Hematopoietic multipotent progenitor cell treated with erythropoietin and hydrocortisone succinate and interleukin-3 and kit ligand, for 15 days (in vitro differentiated cells): ENCODE data around the gene ACOT8.
A peak's percentile ranks its signal among the peaks of the same experiment; 100 is the strongest.
"Not testable (repeated sequence)": the region's sequence is repeated elsewhere in the genome, so short reads cannot be mapped to it uniquely, and the experiment has no call there.

ENCODE experiments used
- DNase-seq: peaks from one replicate; pipeline ENCODE4 v3.0.0-alpha.2; 2015; ENCODE audit warnings: low spot score

The ACOT8 gene

DNA sequence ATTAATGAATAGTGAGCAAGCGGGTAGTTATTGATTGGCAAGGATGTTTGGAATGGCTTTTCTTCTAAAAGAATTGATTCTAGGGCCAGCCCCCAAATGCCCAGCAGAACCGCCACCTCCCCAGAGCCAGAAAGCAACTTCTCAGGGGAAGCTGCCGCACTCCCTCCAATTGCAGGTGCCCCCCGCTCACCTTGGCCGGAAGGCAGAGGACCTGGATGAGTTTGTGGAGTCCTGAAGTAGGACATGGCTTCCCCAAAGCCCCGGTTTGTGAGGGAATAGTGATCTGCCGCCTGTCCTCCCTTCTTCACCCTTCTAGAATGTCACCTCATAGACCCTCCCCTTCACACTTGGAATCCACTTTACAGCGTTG, 30.1 kb upstream of the ACOT8 start, which contains the start of gene SPATA25:
SPATA25 (minus strand) TSS at position 277 of the 370 bp plus-strand sequence; CDS start at position 245, 32 bp downstream.
- DNase-seq, result no peak

DNA sequence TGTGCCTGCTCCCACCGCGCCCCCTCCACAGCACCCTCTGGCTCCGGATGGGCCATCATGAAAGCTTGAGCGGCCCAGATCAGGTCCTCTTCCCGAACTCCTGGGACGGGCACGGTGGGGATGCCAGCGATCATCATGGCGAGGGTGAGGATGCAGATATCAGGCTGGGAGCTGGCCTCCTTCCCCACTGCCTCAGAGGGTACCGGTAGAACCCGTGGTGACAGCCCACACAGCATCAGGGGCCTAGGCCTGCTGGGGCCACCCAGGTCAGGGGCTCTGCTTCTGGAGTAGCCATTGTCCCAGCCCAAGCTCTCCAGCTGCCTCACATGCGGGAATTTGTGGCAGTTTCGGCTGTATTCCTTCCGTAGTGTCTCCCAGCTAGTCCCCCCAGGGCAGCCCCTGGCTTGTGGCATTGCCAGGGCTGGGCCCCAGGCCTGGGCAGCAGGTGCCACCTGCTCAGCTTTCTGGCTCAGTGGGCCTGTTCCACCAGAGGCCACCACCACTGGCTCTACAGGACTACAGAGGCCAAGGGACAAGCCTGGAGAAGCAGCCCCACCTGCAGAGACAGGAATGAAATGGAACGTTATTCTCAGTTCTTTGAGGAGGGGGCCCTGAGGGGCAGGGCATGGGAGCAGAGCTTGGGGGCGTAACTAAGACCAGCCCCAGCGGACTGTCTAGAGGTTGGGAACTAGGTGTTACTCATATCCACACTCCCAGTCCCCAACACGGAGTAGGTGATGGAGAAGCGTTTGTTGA, 29.6 kb upstream of the ACOT8 start:
- DNase-seq, result no peak

DNA sequence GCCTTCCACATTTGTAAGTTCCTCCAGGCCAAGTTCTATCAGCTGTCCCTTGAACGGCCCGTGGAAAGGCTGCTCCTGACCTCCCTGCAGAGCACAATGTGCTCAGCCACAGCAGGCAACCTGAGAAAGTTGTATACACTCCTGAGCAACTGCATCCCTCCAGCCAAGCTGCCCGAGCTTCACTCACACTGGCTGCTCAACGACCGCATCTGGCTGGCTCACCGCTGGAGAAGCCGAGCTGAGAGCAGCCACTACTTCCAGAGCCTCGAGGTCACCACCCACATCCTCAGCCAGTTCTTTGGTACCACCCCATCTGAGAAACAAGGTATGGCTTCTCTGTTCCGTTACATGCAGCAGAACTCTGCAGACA, 25.9 kb upstream of the ACOT8 start:
- DNase-seq, result no peak

DNA sequence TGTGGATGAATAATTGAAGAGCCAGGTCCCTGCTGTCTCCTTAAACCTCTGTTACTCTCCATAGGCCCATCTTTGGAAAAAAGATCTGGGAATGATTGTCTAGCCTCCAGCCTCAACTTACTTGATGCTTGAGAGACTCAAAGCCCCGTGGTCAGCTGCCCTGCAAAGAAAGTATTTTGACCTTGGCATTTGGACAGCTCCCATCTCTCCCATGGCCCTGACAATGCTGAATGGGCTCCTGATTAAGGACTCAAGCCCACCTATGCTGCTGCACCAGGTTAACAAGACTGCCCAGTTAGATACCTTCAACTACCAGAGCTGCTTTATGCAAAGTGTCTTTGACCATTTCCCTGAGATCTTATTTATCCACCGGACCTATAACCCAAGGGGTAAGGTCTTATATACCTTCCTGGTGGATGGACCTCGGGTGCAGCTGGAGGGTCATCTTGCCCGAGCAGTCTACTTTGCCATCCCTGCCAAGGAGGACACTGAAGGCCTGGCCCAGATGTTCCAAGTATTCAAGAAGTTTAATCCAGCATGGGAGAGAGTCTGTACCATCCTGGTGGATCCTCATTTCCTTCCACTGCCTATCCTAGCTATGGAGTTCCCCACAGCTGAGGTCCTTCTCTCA, 25.4 kb upstream of the ACOT8 start:
- no peak for DNase-seq

GRCh38 chr20:45880988-45881788, 24.0 kb upstream of the ACOT8 start, which contains the start of gene ZSWIM1:
Gene ZSWIM1, plus strand, starts transcription at chr20:45881227. Its CDS starts 1,366 bp downstream, at chr20:45882593.
- DNase-seq, result peak; percentile 100

GRCh38 chr20:45878076-45878761, 21.0 kb upstream of the ACOT8 start:
- peak; percentile 83 for DNase-seq

GRCh38 chr20:45874576-45874975, 17.4 kb upstream of the ACOT8 start:
- DNase-seq, result no peak

GRCh38 chr20:45874104-45874481, 16.9 kb upstream of the ACOT8 start:
- not testable (repeated sequence) for DNase-seq

DNA sequence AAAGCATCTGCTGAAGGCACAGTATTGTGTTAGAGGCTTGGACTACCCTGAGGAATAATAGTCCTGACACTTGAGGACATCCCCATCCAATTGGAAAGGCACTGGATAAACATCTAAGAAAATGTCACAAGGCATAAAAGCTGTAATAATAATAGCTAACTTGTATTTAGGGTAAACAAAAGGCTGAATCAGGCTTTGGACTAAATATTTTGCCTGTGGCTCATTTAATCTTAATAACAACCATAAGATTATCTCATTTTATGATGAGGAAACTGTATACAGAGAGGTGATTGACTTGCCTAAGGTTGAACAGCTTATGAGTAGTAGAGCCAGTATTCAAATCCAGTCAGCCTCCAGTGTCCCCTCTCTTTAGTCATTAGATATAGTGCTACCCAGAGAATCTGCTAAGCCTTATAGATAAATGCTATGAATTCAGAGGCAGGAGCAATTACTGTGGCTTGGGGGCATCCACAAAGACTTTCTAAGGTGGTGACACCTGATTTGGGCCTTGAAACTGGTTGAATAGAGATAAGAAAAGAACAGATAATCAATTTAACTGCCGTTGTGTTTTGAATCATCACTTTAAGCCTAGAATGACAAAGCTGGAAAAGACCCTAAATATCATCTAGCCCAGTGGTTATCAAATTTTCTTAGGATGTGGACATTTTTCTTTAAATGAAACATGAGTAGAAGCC, 16.4 kb upstream of the ACOT8 start:
- DNase-seq, result no peak

DNA sequence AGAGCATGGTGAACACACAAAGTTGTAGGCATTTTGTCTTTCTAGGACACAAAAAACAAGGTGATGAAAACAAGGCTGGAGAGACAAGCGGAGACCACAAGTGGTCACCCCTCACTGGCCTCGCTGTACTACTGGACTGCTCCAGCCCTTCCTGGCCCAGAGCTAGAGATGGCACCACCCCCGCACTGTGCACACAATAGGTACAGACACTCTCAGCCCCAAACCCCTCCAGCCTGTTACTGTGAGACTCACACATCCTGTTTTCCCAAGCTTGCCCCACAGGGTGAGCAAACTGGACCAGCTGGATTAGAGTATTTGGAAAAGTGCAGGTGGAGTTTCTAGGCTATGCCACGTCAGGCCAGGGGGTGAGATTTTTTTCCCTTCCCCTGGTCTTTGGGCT, 15.4 kb upstream of the ACOT8 start:
- DNase-seq, result no peak

GRCh38 chr20:45867819-45868176, 10.6 kb upstream of the ACOT8 start:
- DNase-seq, result no peak

DNA sequence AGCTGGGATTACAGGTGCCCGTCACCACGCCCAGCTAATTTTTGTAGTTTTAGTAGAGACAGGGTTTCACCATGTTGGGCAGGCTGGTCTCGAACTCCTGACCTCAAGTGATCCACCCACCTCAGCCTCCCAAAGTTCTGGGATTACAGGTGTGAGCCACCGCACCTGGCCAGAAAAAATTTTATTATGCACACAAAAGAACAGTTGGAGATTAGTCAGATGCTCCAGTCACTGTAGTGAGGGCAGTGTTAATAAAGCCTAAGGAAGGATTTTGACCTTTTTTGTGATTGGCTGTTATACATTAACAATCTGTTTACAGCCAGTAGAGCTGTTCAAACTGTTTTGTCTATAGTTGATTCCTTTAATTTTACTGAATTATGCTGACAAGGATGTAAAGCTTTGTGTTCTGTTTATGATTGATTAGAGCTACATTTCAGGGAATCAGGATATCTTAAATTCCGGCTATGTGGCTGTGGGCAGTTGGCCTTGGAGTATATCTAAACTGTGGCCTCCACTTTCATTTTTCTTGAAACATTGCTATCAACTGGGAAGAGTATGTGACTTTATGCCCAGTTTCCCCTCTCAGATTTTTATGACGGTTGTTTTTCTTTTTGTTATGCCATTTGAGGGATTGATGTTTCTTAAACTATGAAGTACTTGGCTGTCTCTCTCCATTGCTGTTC, 10.1 kb upstream of the ACOT8 start:
- DNase-seq, result no peak

DNA sequence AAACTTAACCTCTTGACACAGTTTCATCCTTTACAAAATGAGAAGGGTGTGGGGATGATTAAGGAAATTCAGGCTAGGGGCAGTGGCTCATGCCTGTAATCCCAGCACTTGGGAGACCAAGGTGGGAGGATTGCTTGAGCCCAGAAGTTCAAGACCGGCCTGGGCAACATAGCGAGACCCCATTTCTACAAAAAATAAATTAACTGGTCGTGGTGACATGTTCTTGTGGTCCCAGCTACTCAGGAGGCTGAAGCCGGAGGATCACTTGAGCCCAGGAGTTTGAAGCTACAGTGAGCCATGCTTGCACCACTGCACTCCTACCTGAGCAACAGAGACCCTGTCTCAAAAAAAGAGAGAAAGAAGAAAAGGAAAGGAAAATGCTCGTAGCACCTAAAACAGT, 9.3 kb upstream of the ACOT8 start:
- DNase-seq, result no peak

GRCh38 chr20:45863543-45864470, 6.6 kb upstream of the ACOT8 start:
- no peak for DNase-seq

DNA sequence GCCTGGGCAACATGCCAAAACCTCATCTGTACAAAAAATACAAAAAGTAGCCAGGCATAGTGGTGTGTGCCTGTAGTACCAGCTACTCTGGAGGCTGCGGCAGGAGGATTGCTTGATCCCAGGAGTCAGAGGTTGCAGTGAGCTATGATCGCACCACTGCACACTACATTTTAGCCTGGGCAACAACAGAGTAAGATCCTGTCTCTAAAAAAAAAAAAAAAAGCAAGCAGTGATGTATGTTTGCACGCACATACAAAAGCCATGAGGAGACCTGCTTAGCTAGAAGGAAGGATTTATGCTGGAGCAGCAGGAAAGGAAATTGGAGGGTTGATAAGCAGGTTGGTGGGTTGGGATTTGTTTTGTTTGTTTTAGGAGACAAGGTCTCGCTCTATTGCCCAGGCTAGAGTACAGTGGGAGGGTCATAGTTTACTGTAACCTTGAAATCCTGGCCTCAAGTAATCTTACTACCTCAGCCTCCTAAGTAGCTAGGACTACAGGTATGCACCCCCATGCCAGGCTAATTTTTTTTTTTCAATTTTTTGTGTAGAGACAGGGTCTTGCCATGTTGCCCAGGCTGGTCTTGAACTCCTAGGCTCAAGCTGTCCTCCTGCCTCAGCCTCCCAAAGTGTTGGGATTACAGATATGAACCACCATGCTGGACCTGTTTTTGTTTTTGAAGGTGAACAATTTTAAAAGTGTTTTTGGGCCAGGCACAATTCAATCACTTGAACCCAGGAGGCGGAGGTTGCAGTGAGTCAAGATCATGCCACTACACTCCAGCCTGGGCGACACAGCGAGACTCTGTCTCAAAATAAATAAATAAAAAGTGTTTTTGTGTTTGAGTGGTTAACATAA, 4.3 kb upstream of the ACOT8 start:
- DNase-seq, result peak; percentile 75

- no peak for DNase-seq
These were observed 3.5 kb upstream of the ACOT8 start for GRCh38 chr20:45860560-45861220.

- no peak for DNase-seq
These were observed 2.7 kb upstream of the ACOT8 start for GRCh38 chr20:45859916-45860315.

DNA sequence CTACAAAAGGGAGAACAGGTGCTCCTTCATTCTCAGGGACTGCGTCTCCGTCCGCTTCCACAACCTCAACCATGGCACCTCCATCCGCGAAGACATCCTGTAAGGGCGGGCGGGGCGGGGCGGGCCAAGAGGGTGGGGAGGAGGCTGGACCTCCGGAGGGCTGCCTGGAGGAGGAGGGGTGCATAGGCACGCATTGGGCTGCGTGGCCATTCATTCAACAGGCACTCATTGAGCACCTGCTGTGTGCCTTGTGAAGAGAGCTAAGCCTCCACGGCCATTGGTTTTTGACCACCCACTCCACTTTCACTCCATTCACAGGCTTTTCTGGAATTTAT, 657 bp upstream of the ACOT8 start:
- no peak for DNase-seq

DNA sequence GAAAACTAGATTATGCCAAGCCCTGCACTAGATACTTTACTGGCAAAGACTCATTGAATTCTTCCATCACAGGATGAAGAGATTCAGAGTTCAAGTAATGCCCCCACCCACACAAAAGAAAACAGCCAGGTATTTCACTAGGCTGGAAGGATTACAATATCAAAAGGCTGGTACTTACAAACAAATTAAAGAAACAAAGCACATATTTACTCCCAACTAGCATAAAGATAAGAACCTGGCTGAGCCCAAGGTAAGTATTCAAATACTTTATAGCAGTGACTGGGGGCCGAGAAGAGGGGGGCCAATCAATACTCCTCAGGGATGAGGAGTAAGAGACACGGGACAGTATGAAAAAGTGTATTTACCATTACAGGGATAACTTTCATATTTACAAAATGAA, 3.7 kb downstream of the ACOT8 start:
- no peak for DNase-seq
